PFSK-1 (cell line): ENCODE measurements around the gene RPUSD3.

ENCODE experiments used
- FOXP2 ChIP-seq: optimal IDR thresholded peaks from 2 replicates; pipeline ENCODE3; 2011; ENCODE audit warnings: borderline replicate concordance, control low read depth, inconsistent platforms; ENCODE audit not compliant: insufficient read depth; ENCODE audit errors: extremely low read length, extremely low read depth
- POLR2AphosphoS5 ChIP-seq: IDR thresholded peaks from 2 replicates; pipeline ENCODE4 v1.6.1; 2012; ENCODE audit warnings: low read depth, mild to moderate bottlenecking, control low read depth, low read length, moderate library complexity
- REST ChIP-seq, 2 experiments: IDR thresholded peaks; 2 replicates each; pipeline versions ENCODE4 v1.6.1 to v1.8.0; 2011 to 2012; ENCODE audit warnings: low read depth in 2 of 2, low read length in 2 of 2, control low read depth in 1 of 2, inconsistent platforms in 1 of 2, mild to moderate bottlenecking in 1 of 2, moderate library complexity in 1 of 2; ENCODE audit not compliant: insufficient read depth in 1 of 2
- SIN3A ChIP-seq: IDR thresholded peaks from 2 replicates; pipeline ENCODE4 v1.6.1; 2012; ENCODE audit warnings: mild to moderate bottlenecking, low read length, moderate library complexity, borderline replicate concordance; ENCODE audit not compliant: insufficient read depth
- TAF1 ChIP-seq: IDR thresholded peaks from 2 replicates; pipeline ENCODE4 v1.6.1; 2012; ENCODE audit warnings: low read length, control low read depth, borderline replicate concordance; ENCODE audit not compliant: insufficient read depth

Gene RPUSD3

GRCh38 chr3:9841015-9841414 lies 2.8 kb downstream of the RPUSD3 start:
- TF ChIP-seq SIN3A (no peak), TAF1 (no peak), POLR2AphosphoS5 (no peak), REST (IDR thresholded peaks at IDR 0.05; ENCODE audit: insufficient read depth in 1 of 2, low read depth in 2 of 2, low read length in 2 of 2) (no peak), FOXP2 (no peak)

DNA sequence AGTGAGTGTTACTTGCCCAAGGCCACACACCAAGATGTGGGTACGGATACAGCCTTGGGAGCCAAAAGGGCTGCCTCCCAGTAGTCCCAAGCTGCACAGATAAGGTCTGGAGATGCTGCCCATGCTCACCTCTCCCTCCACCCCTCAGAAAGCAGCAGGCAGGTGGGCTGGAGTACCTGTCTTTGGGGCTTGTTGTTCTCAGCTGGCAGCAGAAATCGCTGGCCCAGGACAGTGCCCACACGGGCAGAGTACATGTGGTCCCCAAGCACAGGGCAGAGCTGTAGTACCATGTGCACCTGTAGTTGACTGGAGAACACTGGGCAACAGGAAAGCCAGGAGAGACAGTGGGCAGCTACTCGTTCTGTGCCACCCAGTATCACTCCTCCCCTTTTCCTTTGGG lies 5.0 kb downstream of the RPUSD3 start:
- no peak for TF ChIP-seq TAF1
- no peak for TF ChIP-seq POLR2AphosphoS5
- TF ChIP-seq FOXP2 = no peak
- no peak for TF ChIP-seq REST (IDR thresholded peaks at IDR 0.05; ENCODE audit: insufficient read depth in 1 of 2, low read depth in 2 of 2, low read length in 2 of 2)
- no peak for TF ChIP-seq SIN3A

DNA sequence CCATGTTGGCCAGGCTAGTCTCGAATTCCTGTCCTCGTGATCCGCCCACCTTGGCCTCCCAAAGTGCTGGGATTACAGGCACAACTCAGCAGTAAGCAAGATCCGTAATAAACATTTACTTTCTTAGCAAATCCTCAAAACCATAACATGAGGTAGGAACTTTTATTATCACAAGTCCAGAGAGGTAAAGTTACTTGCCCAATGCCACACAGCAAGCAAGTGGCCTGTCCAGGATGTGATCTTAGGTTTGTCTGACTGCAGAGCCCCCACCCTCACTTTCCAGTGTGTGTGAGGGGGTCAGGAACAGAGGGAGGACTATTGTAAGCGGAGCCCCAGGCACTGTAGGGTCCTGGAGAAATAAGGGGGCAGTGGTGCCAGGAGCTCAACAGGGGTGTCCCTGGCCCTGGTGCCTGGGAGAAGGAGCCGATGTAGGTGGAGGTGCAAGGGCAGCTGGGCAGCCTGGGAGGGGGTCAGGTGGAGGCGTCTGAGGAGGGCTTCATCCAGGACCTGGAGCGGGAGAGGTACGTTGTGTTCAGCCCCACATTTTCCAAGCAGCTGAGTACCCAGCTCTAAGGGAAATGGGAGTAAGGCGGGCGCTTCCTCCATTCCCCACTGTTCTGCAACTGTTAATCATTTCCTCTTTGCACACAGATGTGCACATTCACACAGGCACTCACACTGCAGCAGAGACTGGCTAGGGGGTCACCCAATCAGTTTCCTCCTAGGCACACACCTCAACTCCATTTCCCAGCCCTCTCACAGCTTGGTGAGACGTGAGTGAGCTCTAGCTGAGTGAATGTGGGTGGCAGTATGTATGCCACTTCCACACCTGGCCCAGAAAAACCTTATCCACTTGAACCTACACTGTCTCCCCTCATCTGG lies 5.9 kb downstream of the RPUSD3 start:
- TF ChIP-seq POLR2AphosphoS5 = no peak
- TF ChIP-seq SIN3A = no peak
- TF ChIP-seq FOXP2 = no peak
- TF ChIP-seq TAF1 = no peak
- TF ChIP-seq REST (IDR thresholded peaks at IDR 0.05; ENCODE audit: insufficient read depth in 1 of 2, low read depth in 2 of 2, low read length in 2 of 2) = no peak

DNA sequence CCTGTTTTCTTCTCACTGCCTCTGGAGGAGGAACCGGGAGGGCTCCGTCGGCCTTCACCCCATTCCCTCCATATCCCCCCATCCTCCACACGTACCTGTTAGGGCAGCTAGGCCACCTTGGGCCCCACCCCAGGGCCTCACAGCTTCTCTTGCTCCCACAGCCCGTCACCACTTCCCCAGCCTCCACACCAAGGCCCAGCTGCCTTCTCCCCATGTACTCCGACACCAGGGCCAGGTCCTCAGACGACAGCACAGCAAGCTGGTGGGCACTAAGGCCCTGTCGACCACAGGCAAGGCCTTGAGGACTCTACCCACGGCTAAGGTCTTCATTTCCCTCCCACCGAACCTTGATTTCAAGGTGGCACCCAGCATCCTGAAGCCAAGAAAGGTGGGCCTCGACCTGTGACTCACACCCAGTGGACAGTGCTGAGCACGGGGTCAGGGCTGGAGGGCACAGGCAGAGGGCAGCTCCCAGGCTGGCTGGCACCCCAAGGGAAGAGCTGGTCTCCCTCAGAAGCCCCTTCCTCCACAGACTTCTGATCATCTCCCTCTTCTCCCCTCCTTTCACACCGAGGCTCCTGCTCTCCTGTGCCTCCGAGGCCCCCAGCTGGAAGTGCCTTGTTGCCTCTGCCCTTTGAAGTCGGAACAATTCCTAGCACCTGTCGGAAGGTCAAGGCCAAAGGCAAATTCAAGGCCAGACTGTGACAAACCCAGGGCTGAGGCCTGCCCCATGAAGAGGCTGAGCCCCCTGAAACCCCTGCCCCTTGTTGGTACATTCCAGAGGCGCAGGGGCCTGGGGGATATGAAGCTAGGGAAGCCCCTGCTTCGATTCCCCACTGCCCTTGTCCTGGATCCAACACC lies 9.1 kb downstream of the RPUSD3 start:
- TF ChIP-seq REST (IDR thresholded peaks at IDR 0.05; ENCODE audit: insufficient read depth in 1 of 2, low read depth in 2 of 2, low read length in 2 of 2) (no peak), FOXP2 (no peak), SIN3A (no peak), POLR2AphosphoS5 (no peak), TAF1 (no peak)
